Upper lobe of left lung (tissue), 6 donors: ENCODE results near the gene C3orf22. TPM values are rescaled to one million over a fixed set of nuclear protein-coding genes. Genes with fewer than 3 reads are reported as not detected.

Source experiments
- ATAC-seq, 2 donors: fragments of 200-7000 bp; cut with Tn5 transposase; one replicate each; pipeline ENCODE4 v1.9.1; 2022; ENCODE audit warnings: mild to moderate bottlenecking in 2 of 2, moderate library complexity in 2 of 2; ENCODE audit not compliant: low FRiP score in 2 of 2
- DNase-seq, 2 donors: peaks; one replicate each; pipeline ENCODE4 v3.0.0-alpha.2; 2019 to 2020
- H3K27ac ChIP-seq, 4 donors: fragments of 200-600 bp; sonication (generic); one replicate each; pipeline ENCODE4 v1.5.1; 2016 to 2019
- H3K27me3 ChIP-seq, 4 donors: fragments of 200-600 bp; sonication (generic); one replicate each; pipeline ENCODE4 v1.5.1; 2017 to 2019
- H3K36me3 ChIP-seq, 4 donors: fragments of 200-600 bp; sonication (generic); one replicate each; pipeline ENCODE4 v1.5.1; 2016 to 2019
- H3K4me1 ChIP-seq, 4 donors: fragments of 200-600 bp; sonication (generic); one replicate each; pipeline ENCODE4 v1.5.1; 2018 to 2019
- H3K4me3 ChIP-seq, 4 donors: fragments of 200-600 bp; sonication (generic); one replicate each; pipeline ENCODE4 v1.5.1; 2017 to 2019; ENCODE audit warnings: mild to moderate bottlenecking in 2 of 4, moderate library complexity in 1 of 4
- H3K9me3 ChIP-seq, 4 donors: fragments of 200-600 bp; sonication (generic); one replicate each; pipeline ENCODE4 v1.5.1; 2018 to 2019
- EP300 ChIP-seq, 4 donors: sonication (generic); formaldehyde crosslinking; IDR thresholded peaks; one replicate each; pipeline ENCODE4 v1.5.1; 2017; ENCODE audit warnings: antibody characterized with exemption in 4 of 4, control low read depth in 2 of 4
- POLR2A ChIP-seq, 4 donors: fragments of 450-650 bp; IDR thresholded peaks; one replicate each; pipeline ENCODE4 v1.5.1; 2016 to 2017; ENCODE audit warnings: antibody characterized with exemption in 4 of 4, mild to moderate bottlenecking in 2 of 4
- POLR2AphosphoS5 ChIP-seq, 2 donors: sonication (generic); formaldehyde crosslinking; IDR thresholded peaks; one replicate each; pipeline ENCODE4 v1.5.1; 2017; ENCODE audit warnings: antibody characterized with exemption in 2 of 2
- WGBS, 2 donors: methylation state at CpG; one replicate each; pipeline ENCODE4 v1.1.5; 2017 to 2018; 5-methylcytosine and 5-hydroxymethylcytosine counted together
- total RNA-seq, 6 donors: library from RNA; depleted of rRNA in 4 of 6; stranded (reverse); fragments of >200 nt in 4 of 6; gene quantifications; one replicate each; pipeline versions ENCODE4 v1.1.0 to v1.2.1, GENCODE V29; 2016 to 2021
- TF ChIP-seq, protein P1 (sequence below), 6 experiments: fragments of 450-650 bp in 4 of 6; fragments of 200-600 bp in 2 of 6; sonication (generic) in 2 of 6; IDR thresholded peaks; one replicate each; pipeline ENCODE4 v1.5.1; 2016 to 2019; ENCODE audit warnings: antibody characterized with exemption in 6 of 6
- donor health status: DM: no; HTN: no; CAD: no; lungs with moderate emphysema.
- donor health status: DM: no; HTN: yes; CAD: no; lungs with severe emphysema.

The C3orf22 gene
- total RNA-seq, 6 donors from 2014 or later: not detected

DNA sequence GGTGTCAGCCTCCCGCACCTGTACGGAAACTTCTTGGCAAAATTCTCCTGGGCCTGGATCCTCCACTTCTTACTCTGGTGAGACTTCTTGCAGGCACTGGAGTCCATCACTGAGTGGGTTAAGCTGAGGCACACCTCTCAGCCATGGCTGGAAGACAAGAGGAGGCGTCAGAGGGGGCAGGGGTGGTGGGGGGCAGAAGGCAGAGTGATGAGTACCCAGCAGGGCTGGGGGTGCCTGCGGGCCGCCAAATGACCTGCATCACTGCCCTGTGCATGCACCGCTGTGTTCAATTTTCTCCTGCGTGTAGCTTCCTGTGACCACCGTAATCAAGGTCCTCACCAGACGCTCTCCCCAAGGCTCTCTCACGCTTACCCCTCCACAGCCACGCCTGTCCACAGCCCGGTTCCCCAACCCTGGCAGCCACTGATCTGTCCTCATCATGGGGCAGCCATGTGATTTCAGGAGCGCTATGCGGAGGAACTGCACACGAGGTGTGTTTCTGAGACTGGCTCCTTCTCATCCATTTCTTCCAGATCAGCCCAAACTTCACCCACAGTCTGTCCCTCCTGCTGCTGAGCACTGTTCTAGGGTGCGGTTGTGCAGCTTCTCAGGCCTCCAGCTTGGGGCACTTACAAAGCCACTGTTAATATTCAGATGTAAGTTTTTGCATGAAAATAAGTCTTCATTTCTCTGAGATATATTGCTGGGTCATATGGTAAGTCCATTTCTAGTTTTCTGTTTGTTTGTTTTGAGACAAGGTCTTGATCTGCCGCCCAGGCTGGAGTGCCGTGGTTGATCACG lies 5.2 kb downstream of the C3orf22 start:
- Histone ChIP-seq H3K4me1 (no peaks in the 10 kb centered on the region), H3K36me3 (no peaks in the 10 kb centered on the region), H3K4me3 (no peak overlapping the region), H3K9me3 (no peaks in the 10 kb centered on the region), H3K27ac (no peak overlapping the region), H3K27me3 (no peaks in the 10 kb centered on the region)
- peak; percentile 10 to 50 for DNase-seq
- no peak for ATAC-seq
- 82 to 84% methylated on average over 15 to 18 of the region's 19 CpGs for WGBS, 2 donors
- TF ChIP-seq EP300 (IDR thresholded peaks at IDR 0.05) (no peak), POLR2AphosphoS5 (IDR thresholded peaks at IDR 0.05) (no peak), POLR2A (IDR thresholded peaks at IDR 0.05) (no peak)
- TF ChIP-seq, protein P1, sequence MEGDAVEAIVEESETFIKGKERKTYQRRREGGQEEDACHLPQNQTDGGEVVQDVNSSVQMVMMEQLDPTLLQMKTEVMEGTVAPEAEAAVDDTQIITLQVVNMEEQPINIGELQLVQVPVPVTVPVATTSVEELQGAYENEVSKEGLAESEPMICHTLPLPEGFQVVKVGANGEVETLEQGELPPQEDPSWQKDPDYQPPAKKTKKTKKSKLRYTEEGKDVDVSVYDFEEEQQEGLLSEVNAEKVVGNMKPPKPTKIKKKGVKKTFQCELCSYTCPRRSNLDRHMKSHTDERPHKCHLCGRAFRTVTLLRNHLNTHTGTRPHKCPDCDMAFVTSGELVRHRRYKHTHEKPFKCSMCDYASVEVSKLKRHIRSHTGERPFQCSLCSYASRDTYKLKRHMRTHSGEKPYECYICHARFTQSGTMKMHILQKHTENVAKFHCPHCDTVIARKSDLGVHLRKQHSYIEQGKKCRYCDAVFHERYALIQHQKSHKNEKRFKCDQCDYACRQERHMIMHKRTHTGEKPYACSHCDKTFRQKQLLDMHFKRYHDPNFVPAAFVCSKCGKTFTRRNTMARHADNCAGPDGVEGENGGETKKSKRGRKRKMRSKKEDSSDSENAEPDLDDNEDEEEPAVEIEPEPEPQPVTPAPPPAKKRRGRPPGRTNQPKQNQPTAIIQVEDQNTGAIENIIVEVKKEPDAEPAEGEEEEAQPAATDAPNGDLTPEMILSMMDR (IDR thresholded peaks at IDR 0.05): no peak

DNA sequence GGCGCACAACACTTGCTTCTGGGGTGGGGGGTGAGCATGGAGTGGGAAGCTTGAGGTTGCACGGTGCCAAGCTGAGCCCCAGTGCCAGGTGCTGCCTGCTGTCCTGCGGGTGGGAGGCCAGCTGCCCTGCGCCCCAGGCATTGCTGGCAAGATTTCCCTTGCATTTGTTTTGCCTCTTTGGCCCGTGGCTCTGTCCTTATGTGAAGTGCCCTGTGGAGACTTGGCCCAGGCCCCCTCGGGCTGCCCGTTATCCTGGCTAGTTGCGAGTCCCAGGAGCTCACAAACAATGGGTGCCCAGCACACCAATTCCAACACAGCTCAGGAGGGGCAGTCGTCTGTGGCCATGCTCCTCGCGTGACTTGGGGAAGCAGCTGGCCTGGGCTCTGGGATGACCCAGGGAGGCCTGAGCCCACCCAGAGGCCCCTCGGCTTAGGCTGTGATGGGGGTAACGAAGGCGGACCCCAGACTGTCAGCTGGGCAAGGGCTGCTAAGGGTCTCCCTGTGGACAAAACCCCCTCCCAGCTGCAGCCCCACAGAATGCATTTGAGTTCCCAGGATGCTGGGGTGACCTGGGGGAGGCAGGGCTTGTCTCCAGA lies 5.9 kb downstream of the C3orf22 start:
- ATAC-seq (no peak), DNase-seq (peak; percentile 19 to 68)
- H3K27me3 ChIP-seq: no peaks in the 10 kb centered on the region
- H3K4me3 ChIP-seq: no peak overlapping the region
- no peaks in the 10 kb centered on the region for H3K4me1 ChIP-seq
- TF ChIP-seq POLR2AphosphoS5 (IDR thresholded peaks at IDR 0.05): no peak
- TF ChIP-seq EP300 (IDR thresholded peaks at IDR 0.05): no peak
- no peak for TF ChIP-seq POLR2A (IDR thresholded peaks at IDR 0.05)
- TF ChIP-seq, protein P1 (IDR thresholded peaks at IDR 0.05): no peak
- no peaks in the 10 kb centered on the region for H3K36me3 ChIP-seq
- no peaks in the 10 kb centered on the region for H3K9me3 ChIP-seq
- no peak overlapping the region for H3K27ac ChIP-seq
- WGBS, 2 donors: 80 to 81% methylated on average over 1 to 14 of the region's 14 CpGs

DNA sequence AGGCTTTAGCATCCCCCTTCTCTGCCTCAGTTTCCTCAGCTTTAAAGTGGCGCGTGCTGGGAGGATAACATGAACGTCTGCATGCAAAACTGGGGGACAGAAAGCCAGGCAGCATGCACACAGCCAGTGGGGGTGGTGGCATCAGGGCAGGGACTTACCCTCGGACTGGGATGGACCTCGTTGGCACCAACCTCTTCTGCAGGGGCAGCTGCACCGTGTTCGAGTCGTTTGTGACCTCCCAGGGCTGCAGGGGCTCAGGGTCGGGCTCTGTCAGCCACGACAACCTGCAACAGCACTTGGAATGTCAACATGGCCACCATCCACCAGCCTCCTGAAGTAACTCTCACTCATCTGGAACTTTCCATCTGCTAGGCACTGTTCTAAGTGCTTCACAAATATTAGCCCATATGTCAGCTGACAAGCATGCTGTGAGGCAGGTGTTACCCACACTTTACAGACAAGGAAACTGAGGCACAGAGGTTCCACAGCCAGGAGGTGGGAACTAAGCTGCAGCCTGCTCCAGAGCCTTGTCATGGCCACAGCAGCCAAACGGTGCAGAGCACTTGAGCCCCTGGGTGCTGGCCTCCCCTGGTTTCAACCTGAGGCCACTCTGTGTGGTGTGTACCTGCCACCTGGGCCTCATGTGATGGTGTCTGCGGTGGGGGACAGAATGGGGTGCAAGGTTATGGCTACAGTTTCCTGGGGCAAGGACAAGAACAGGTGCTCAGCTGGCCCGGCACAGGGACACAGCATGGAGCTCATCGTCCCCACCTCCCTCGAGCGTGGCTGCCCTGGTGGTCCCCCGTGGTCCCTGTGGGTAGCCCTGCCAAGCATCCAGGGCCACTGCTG lies 6.7 kb downstream of the C3orf22 start:
- H3K27me3 ChIP-seq: no peaks in the 10 kb centered on the region
- WGBS, 2 donors: 70 to 100% methylated on average over 2 to 16 of the region's 17 CpGs
- TF ChIP-seq EP300 (IDR thresholded peaks at IDR 0.05): no peak
- no peak for TF ChIP-seq POLR2A (IDR thresholded peaks at IDR 0.05)
- no peak for TF ChIP-seq POLR2AphosphoS5 (IDR thresholded peaks at IDR 0.05)
- TF ChIP-seq, protein P1 (IDR thresholded peaks at IDR 0.05): no peak
- no peak overlapping the region for H3K4me3 ChIP-seq
- no peaks in the 10 kb centered on the region for H3K36me3 ChIP-seq
- no peaks in the 10 kb centered on the region for H3K4me1 ChIP-seq
- ATAC-seq: no peak
- DNase-seq: peak in 1 of 2 donors; percentile 30
- no peak overlapping the region for H3K27ac ChIP-seq
- H3K9me3 ChIP-seq: no peaks in the 10 kb centered on the region

DNA sequence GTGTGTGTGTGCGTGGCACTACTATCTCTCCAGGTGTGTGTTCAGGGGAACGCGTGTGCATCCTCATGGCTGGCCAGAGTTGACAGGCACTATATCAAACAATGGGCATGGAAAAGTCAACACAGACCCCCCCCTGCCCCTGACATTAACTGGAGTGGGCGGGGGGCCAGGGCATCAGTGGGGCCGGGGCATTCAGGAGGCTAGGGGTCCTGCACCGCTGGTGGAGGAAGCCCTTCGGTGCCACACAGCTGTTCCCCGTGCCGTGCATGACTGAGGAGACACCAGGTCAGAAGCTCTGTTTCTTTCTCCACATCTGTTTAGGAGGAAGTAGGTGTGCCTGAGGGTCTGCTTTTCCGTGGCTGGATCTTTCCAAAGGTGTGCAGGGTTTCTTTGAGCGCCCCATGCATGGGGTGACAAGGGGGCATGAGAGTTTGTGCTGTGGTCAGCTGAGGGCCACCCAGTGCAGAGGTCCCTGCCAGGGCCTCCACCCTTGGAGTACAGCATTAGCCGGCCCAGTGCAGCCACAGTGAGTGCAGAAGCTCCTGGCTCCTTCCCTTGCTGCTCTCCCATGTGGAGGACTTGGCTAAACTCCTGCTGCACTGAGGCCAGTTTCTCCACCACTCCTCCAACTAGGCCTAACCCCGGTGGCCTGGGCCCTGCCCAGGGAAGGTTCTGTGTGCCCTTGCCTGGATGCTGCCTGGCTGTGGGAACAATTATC lies 7.5 kb downstream of the C3orf22 start:
- DNase-seq: peak in 1 of 2 donors; percentile 30
- Histone ChIP-seq H3K36me3 (no peaks in the 10 kb centered on the region), H3K27me3 (no peaks in the 10 kb centered on the region), H3K4me1 (no peaks in the 10 kb centered on the region), H3K9me3 (no peaks in the 10 kb centered on the region), H3K4me3 (no peak overlapping the region), H3K27ac (no peak overlapping the region)
- 77 to 81% methylated on average over 9 to 13 of the region's 13 CpGs for WGBS, 2 donors
- ATAC-seq: no peak
- TF ChIP-seq POLR2A (IDR thresholded peaks at IDR 0.05) (no peak), POLR2AphosphoS5 (IDR thresholded peaks at IDR 0.05) (no peak), EP300 (IDR thresholded peaks at IDR 0.05) (no peak)
- TF ChIP-seq, protein P1 (IDR thresholded peaks at IDR 0.05): no peak
